PFSK-1 (cell line): Measurements from ENCODE around the gene HYCC2.

Experiments
- POLR2AphosphoS5 ChIP-seq: IDR thresholded peaks from 2 replicates; pipeline ENCODE4 v1.6.1; 2012; ENCODE audit warnings: low read depth, mild to moderate bottlenecking, control low read depth, low read length, moderate library complexity
- SIN3A ChIP-seq: IDR thresholded peaks from 2 replicates; pipeline ENCODE4 v1.6.1; 2012; ENCODE audit warnings: mild to moderate bottlenecking, low read length, moderate library complexity, borderline replicate concordance; ENCODE audit not compliant: insufficient read depth
- TF ChIP-seq, protein P1 (sequence below), 2 experiments: IDR thresholded peaks; 2 replicates each; pipeline versions ENCODE4 v1.6.1 to v1.8.0; 2011 to 2012; ENCODE audit warnings: low read depth in 2 of 2, low read length in 2 of 2, control low read depth in 1 of 2, inconsistent platforms in 1 of 2, mild to moderate bottlenecking in 1 of 2, moderate library complexity in 1 of 2; ENCODE audit not compliant: insufficient read depth in 1 of 2

GRCh38 chr2:201074996-201075395, 3.5 kb upstream of the HYCC2 start:
- no peak for TF ChIP-seq SIN3A
- TF ChIP-seq POLR2AphosphoS5: no peak
- TF ChIP-seq, protein P1, sequence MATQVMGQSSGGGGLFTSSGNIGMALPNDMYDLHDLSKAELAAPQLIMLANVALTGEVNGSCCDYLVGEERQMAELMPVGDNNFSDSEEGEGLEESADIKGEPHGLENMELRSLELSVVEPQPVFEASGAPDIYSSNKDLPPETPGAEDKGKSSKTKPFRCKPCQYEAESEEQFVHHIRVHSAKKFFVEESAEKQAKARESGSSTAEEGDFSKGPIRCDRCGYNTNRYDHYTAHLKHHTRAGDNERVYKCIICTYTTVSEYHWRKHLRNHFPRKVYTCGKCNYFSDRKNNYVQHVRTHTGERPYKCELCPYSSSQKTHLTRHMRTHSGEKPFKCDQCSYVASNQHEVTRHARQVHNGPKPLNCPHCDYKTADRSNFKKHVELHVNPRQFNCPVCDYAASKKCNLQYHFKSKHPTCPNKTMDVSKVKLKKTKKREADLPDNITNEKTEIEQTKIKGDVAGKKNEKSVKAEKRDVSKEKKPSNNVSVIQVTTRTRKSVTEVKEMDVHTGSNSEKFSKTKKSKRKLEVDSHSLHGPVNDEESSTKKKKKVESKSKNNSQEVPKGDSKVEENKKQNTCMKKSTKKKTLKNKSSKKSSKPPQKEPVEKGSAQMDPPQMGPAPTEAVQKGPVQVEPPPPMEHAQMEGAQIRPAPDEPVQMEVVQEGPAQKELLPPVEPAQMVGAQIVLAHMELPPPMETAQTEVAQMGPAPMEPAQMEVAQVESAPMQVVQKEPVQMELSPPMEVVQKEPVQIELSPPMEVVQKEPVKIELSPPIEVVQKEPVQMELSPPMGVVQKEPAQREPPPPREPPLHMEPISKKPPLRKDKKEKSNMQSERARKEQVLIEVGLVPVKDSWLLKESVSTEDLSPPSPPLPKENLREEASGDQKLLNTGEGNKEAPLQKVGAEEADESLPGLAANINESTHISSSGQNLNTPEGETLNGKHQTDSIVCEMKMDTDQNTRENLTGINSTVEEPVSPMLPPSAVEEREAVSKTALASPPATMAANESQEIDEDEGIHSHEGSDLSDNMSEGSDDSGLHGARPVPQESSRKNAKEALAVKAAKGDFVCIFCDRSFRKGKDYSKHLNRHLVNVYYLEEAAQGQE (IDR thresholded peaks at IDR 0.05; ENCODE audit: insufficient read depth in 1 of 2, low read depth in 2 of 2, low read length in 2 of 2): no peak
